GM19397 (cell line): Measurements from ENCODE around the gene MYO1B.

Experiments used
- ATAC-seq: cut with Tn5 transposase; IDR thresholded peaks from one replicate; pipeline ENCODE4 v1.9.1; 2021; ENCODE audit warnings: mild to moderate bottlenecking, moderate library complexity; ENCODE audit not compliant: unreplicated experiment

Gene MYO1B

GRCh38 chr2:191296083-191297006, 51.1 kb downstream of the MYO1B start:
- ATAC-seq: no peak

- no peak for ATAC-seq
These were observed 51.8 kb downstream of the MYO1B start for GRCh38 chr2:191297033-191297432.

GRCh38 chr2:191298306-191298705, 53.1 kb downstream of the MYO1B start:
- no peak for ATAC-seq

- no peak for ATAC-seq
These were observed 53.8 kb downstream of the MYO1B start for GRCh38 chr2:191299010-191299409.

GRCh38 chr2:191299866-191300265, 54.7 kb downstream of the MYO1B start:
- ATAC-seq: no peak

- ATAC-seq: no peak
These were observed 56.8 kb downstream of the MYO1B start for GRCh38 chr2:191301971-191302370.

- no peak for ATAC-seq
These were observed 57.4 kb downstream of the MYO1B start for GRCh38 chr2:191302459-191303139.

GRCh38 chr2:191303140-191304005, 58.2 kb downstream of the MYO1B start:
- no peak for ATAC-seq

- ATAC-seq: no peak
These were observed 60.0 kb downstream of the MYO1B start for GRCh38 chr2:191304939-191305875.

- ATAC-seq: no peak
These were observed 62.8 kb downstream of the MYO1B start for GRCh38 chr2:191308026-191308425.

GRCh38 chr2:191311156-191311555, 66.0 kb downstream of the MYO1B start:
- ATAC-seq: no peak

GRCh38 chr2:191311627-191312026, 66.4 kb downstream of the MYO1B start:
- no peak for ATAC-seq

- ATAC-seq: no peak
These were observed 67.0 kb downstream of the MYO1B start for GRCh38 chr2:191312163-191312562.

- ATAC-seq: no peak
These were observed 67.5 kb downstream of the MYO1B start for GRCh38 chr2:191312662-191313061.

GRCh38 chr2:191314697-191315364, 69.6 kb downstream of the MYO1B start:
- no peak for ATAC-seq

- no peak for ATAC-seq
These were observed 70.2 kb downstream of the MYO1B start for GRCh38 chr2:191315365-191315752.

- ATAC-seq: no peak
These were observed 71.2 kb downstream of the MYO1B start for GRCh38 chr2:191316246-191316994.

- no peak for ATAC-seq
These were observed 73.0 kb downstream of the MYO1B start for GRCh38 chr2:191318037-191318728.
